H1 (cell line): ENCODE measurements around the gene PHF14. TPM values are rescaled to one million over a fixed set of nuclear protein-coding genes. Genes with fewer than 3 reads are reported as not detected.

ENCODE experiments used
- CTCF ChIA-PET: fragments of 300-600 bp; sonication (Branson Sonifier 250); formaldehyde crosslinking; loops from one replicate; lab custom pipeline; 2021; ENCODE audit not compliant: partially characterized antibody; lab: Charles Lee
- POLR2A ChIA-PET: fragments of 300-600 bp; sonication (Branson Sonifier 250); formaldehyde crosslinking; loops from one replicate; lab custom pipeline; 2021; ENCODE audit warnings: inconsistent platforms; ENCODE audit not compliant: partially characterized antibody; lab: Charles Lee
- DNase-seq, 2 experiments: peaks; one replicate each; pipeline versions ENCODE4 v3.0.0 to v3.0.0-alpha.2; 2010 to 2022; ENCODE audit warnings: low spot score in 2 of 2, low read depth in 1 of 2, mixed read lengths in 1 of 2
- FAIRE-seq: peaks from 2 replicates; lab custom pipeline; 2011; peaks lifted over from hg19 to GRCh38; lab: Jason Lieb, UNC
- H2AFZ ChIP-seq: 2 replicates; pipeline ENCODE4 v1.8.1; 2012; ENCODE audit warnings: low read length, inconsistent platforms
- H2AK5ac ChIP-seq: 2 replicates; pipeline ENCODE4 v1.6.1; 2013; ENCODE audit warnings: low read depth, low read length
- H2BK120ac ChIP-seq: replicated peaks from 2 replicates; pipeline ENCODE3; 2013; ENCODE audit warnings: low read depth, low read length, inconsistent platforms
- H2BK12ac ChIP-seq: 2 replicates; pipeline ENCODE4 v1.6.1; 2013; ENCODE audit warnings: low read depth, low read length
- H2BK15ac ChIP-seq: 2 replicates; pipeline ENCODE4 v1.6.1; 2013; ENCODE audit warnings: low read length
- H2BK20ac ChIP-seq: 2 replicates; pipeline ENCODE4 v1.6.1; 2013; ENCODE audit warnings: low read length
- H2BK5ac ChIP-seq: 2 replicates; pipeline ENCODE4 v1.6.1; 2013; ENCODE audit warnings: low read depth, low read length
- H3K14ac ChIP-seq: 2 replicates; pipeline ENCODE4 v1.6.1; 2013; ENCODE audit warnings: inconsistent platforms; ENCODE audit not compliant: insufficient read length
- H3K18ac ChIP-seq: 2 replicates; pipeline ENCODE4 v1.6.1; 2013; ENCODE audit warnings: low read length; ENCODE audit errors: extremely low read depth
- H3K23ac ChIP-seq: 2 replicates; pipeline ENCODE4 v1.6.1; 2013; ENCODE audit warnings: inconsistent platforms; ENCODE audit not compliant: insufficient read length
- H3K23me2 ChIP-seq: 2 replicates; pipeline ENCODE4 v1.6.1; 2013; ENCODE audit warnings: low read depth, low read length
- H3K27ac ChIP-seq: 2 replicates; pipeline ENCODE4 v1.6.1; 2011; ENCODE audit warnings: low read depth, low read length, inconsistent platforms
- H3K27me3 ChIP-seq, 4 experiments: replicated peaks in 1 of 4; 1 replicate in 1 of 4; 2 replicates in 3 of 4; pipeline versions ENCODE4 v1.6.1 to v1.8.1; 2011 to 2013; ENCODE audit warnings: low read length in 3 of 4, mild to moderate bottlenecking in 3 of 4, inconsistent platforms in 2 of 4, mixed read lengths in 2 of 4, moderate library complexity in 1 of 4; ENCODE audit not compliant: control insufficient read depth in 3 of 4, insufficient read depth in 3 of 4; ENCODE audit errors: extremely low read depth in 1 of 4
- H3K36me3 ChIP-seq, 4 experiments: 2 replicates each; pipeline versions ENCODE4 v1.6.1 to v1.8.1; 2011 to 2013; ENCODE audit warnings: mild to moderate bottlenecking in 4 of 4, low read length in 3 of 4, moderate library complexity in 2 of 4, control low read depth in 1 of 4, inconsistent platforms in 1 of 4; ENCODE audit not compliant: insufficient read depth in 4 of 4, control insufficient read depth in 2 of 4
- H3K4ac ChIP-seq: replicated peaks from 2 replicates; pipeline ENCODE3; 2013; ENCODE audit warnings: low read length, low read depth, mixed read lengths, inconsistent platforms; ENCODE audit not compliant: insufficient read length
- H3K4me1 ChIP-seq, 4 experiments: replicated peaks in 1 of 4; 1 replicate in 1 of 4; 2 replicates in 3 of 4; pipeline versions ENCODE4 v1.6.1 to v1.8.1; 2011 to 2013; ENCODE audit warnings: low read length in 3 of 4, inconsistent platforms in 2 of 4, mixed read lengths in 1 of 4; ENCODE audit not compliant: insufficient read depth in 4 of 4, control insufficient read depth in 3 of 4
- H3K4me2 ChIP-seq, 2 experiments: 2 replicates each; pipeline versions ENCODE4 v1.6.1 to v1.8.1; 2011 to 2013; ENCODE audit warnings: low read depth in 2 of 2, low read length in 2 of 2, control low read depth in 1 of 2, inconsistent platforms in 1 of 2, mild to moderate bottlenecking in 1 of 2; ENCODE audit not compliant: insufficient read depth in 1 of 2
- H3K4me3 ChIP-seq, 4 experiments: fragments of 200-600, 300-600 bp in 1 of 4; sonication (generic), shearing (Covaris generic), sonication (Bioruptor Twin) in 1 of 4; 2 replicates each; pipeline versions ENCODE4 v1.5.1 to v1.8.1; 2011 to 2016; ENCODE audit warnings: low read length in 4 of 4, low read depth in 3 of 4, control low read depth in 2 of 4, inconsistent platforms in 2 of 4, mild to moderate bottlenecking in 2 of 4, mixed read lengths in 1 of 4, moderate library complexity in 1 of 4; ENCODE audit not compliant: insufficient read depth in 2 of 4; ENCODE audit errors: extremely low read depth in 1 of 4
- H3K56ac ChIP-seq: replicated peaks from 2 replicates; pipeline ENCODE3; 2013; ENCODE audit warnings: low read depth, mild to moderate bottlenecking, mixed read lengths, low read length, inconsistent platforms; ENCODE audit not compliant: insufficient read length
- H3K79me1 ChIP-seq: 2 replicates; pipeline ENCODE4 v1.6.1; 2013; ENCODE audit warnings: low read depth, low read length, control low read depth
- H3K79me2 ChIP-seq, 2 experiments: 2 replicates each; pipeline versions ENCODE4 v1.6.1 to v1.8.1; 2012 to 2013; ENCODE audit warnings: low read length in 2 of 2, mild to moderate bottlenecking in 2 of 2, inconsistent platforms in 1 of 2; ENCODE audit not compliant: insufficient read depth in 2 of 2, control insufficient read depth in 1 of 2
- H3K9ac ChIP-seq, 4 experiments: replicated peaks in 1 of 4; 1 replicate in 1 of 4; 2 replicates in 3 of 4; pipeline versions ENCODE4 v1.6.1 to v1.8.1; 2011 to 2013; ENCODE audit warnings: low read depth in 3 of 4, low read length in 3 of 4, control low read depth in 2 of 4, mild to moderate bottlenecking in 2 of 4, moderate library complexity in 2 of 4, inconsistent platforms in 1 of 4; ENCODE audit errors: extremely low read depth in 1 of 4
- H3K9me3 ChIP-seq, 2 experiments: 2 replicates each; pipeline versions ENCODE4 v1.6.1 to v1.8.1; 2012 to 2013; ENCODE audit warnings: mild to moderate bottlenecking in 2 of 2, moderate library complexity in 2 of 2, control low read depth in 1 of 2, inconsistent platforms in 1 of 2, low read depth in 1 of 2, low read length in 1 of 2, mixed read lengths in 1 of 2; ENCODE audit not compliant: insufficient read depth in 2 of 2
- H4K20me1 ChIP-seq, 2 experiments: replicated peaks in 1 of 2; 2 replicates each; pipeline versions ENCODE3 to v1.8.1; 2011 to 2013; ENCODE audit warnings: inconsistent platforms in 2 of 2, low read length in 2 of 2, mild to moderate bottlenecking in 1 of 2; ENCODE audit not compliant: insufficient read depth in 2 of 2, control insufficient read depth in 1 of 2
- H4K5ac ChIP-seq: 2 replicates; pipeline ENCODE4 v1.6.1; 2013; ENCODE audit warnings: low read length, low read depth, mixed read lengths, inconsistent platforms; ENCODE audit not compliant: insufficient read length
- H4K8ac ChIP-seq: 2 replicates; pipeline ENCODE4 v1.8.0; 2013; ENCODE audit warnings: mild to moderate bottlenecking, moderate library complexity, low read length, inconsistent platforms; ENCODE audit not compliant: insufficient read depth; ENCODE audit errors: extremely low read depth
- H4K91ac ChIP-seq: replicated peaks from 2 replicates; pipeline ENCODE3; 2013; ENCODE audit warnings: low read length, mixed read lengths, inconsistent platforms; ENCODE audit not compliant: insufficient read length
- HDAC6 ChIP-seq: IDR thresholded peaks from one replicate; pipeline ENCODE4 v1.7.1; 2012; ENCODE audit warnings: low read depth, mild to moderate bottlenecking, inconsistent platforms, low read length, moderate library complexity
- POLR2A ChIP-seq, 2 experiments: IDR thresholded peaks; 1 replicate in 1 of 2; 2 replicates in 1 of 2; pipeline ENCODE4 v1.6.1; 2011; ENCODE audit warnings: low read depth in 2 of 2, low read length in 2 of 2, mild to moderate bottlenecking in 2 of 2; ENCODE audit errors: control extremely low read depth in 1 of 2
- SIX5 ChIP-seq: IDR thresholded peaks from 2 replicates; pipeline ENCODE4 v1.6.1; 2011; ENCODE audit warnings: mild to moderate bottlenecking, low read depth, low read length
- SP2 ChIP-seq: IDR thresholded peaks from 2 replicates; pipeline ENCODE4 v1.6.1; 2012; ENCODE audit warnings: mild to moderate bottlenecking, low read length, inconsistent platforms
- WGBS, 2 experiments: shearing (Covaris generic) in 1 of 2; methylation state at CpG; one replicate each; pipeline versions ENCODE4 v1.1.6 to v1.1.7; 2013 to 2015; ENCODE audit warnings: low lambda C conversion rate in 2 of 2, mixed read lengths in 2 of 2, inconsistent platforms in 1 of 2, low coverage in 1 of 2, missing lambda C conversion rate in 1 of 2; ENCODE audit not compliant: insufficient replicate concordance in 2 of 2, insufficient coverage in 1 of 2, insufficient read length in 1 of 2; ENCODE audit errors: extremely low coverage in 1 of 2, missing lambda C conversion rate in 1 of 2; 5-methylcytosine and 5-hydroxymethylcytosine counted together
- polyA plus RNA-seq, 7 experiments: library from polyadenylated mRNA; depleted of rRNA in 3 of 7; stranded (reverse) in 5 of 7; unstranded in 2 of 7; fragments of >200 nt in 5 of 7; fragments of 200-250 nt in 2 of 7; gene quantifications; 1 replicate in 5 of 7; 2 replicates in 1 of 7; 4 replicates in 1 of 7; pipeline versions ENCODE4 v1.2.1 to v1.2.3, GENCODE V29; 2011 to 2013; ENCODE audit warnings: missing spikeins in 2 of 7, mixed read lengths in 2 of 7
- total RNA-seq: library from RNA; stranded (reverse); fragmentation: NEBNext Ultra II Directional; extraction: Animal tissue kit (Norgen Biotek cat#: 25700); gene quantifications from 2 replicates; pipeline ENCODE4 v1.2.1, GENCODE V29; 2021

The PHF14 gene
- total and polyA plus RNA-seq, 2 of the 8 experiments (the other 6 are each of a cell fraction or from before 2014, with no cell fraction given), result 17.9 to 70.6 TPM

- ChIA-PET POLR2A (no interaction called here), CTCF (no interaction called here)
- Histone ChIP-seq H3K18ac (no peak overlapping the region), H2BK5ac (no peak overlapping the region), H4K20me1 (no peaks in the 10 kb centered on the region), H3K36me3 (peaks cover 0 to 15% (median 4%) of the 10 kb centered on the region in 4 experiments; a peak in 3 of 8 replicates), H3K9ac (no peak overlapping the region), H3K4me1 (no peaks in the 10 kb centered on the region), H3K79me1 (no peaks in the 10 kb centered on the region), H2BK12ac (no peak overlapping the region), H3K27ac (no peak overlapping the region), H3K23ac (no peak overlapping the region), H3K4me2 (no peak overlapping the region), H2BK15ac (no peak overlapping the region), H4K5ac (no peak overlapping the region), H3K56ac (no peak overlapping the region), H3K23me2 (no peaks in the 10 kb centered on the region), H3K79me2 (no peaks in the 10 kb centered on the region), H3K9me3 (no peaks in the 10 kb centered on the region), H4K91ac (no peak overlapping the region), H2AK5ac (no peak overlapping the region), H3K4ac (no peak overlapping the region), H2BK120ac (no peak overlapping the region), H2BK20ac (no peak overlapping the region), H3K4me3 (no peak overlapping the region), H3K14ac (no peak overlapping the region), H4K8ac (no peak overlapping the region), H3K27me3 (no peaks in the 10 kb centered on the region), H2AFZ (no peak overlapping the region)
- WGBS, 2 experiments, result 94% methylated on average over 2 of the region's 2 CpGs; no CpG with 5 or more reads in 1 of the 2 experiments
- TF ChIP-seq SP2 (no peak), SIX5 (no peak), POLR2A (IDR thresholded peaks at IDR 0.05; ENCODE audit: control extremely low read depth in 1 of 2, low read depth in 2 of 2, low read length in 2 of 2) (no peak), HDAC6 (no peak)
- FAIRE-seq (no peak), DNase-seq (no peak)
These were observed 80.4 kb downstream of the PHF14 start for GRCh38 chr7:11054033-11054432.
